IMR-90 (cell line): ENCODE measurements around the gene CAPN7. TPM values are rescaled to one million over a fixed set of nuclear protein-coding genes. Genes with fewer than 3 reads are reported as not detected.
"Not testable (repeated sequence)": the region's sequence is repeated elsewhere in the genome, so short reads cannot be mapped to it uniquely, and the experiment has no call there.

Source experiments
- ATAC-seq: fragments of 200-7000 bp; cut with Tn5 transposase; 2 replicates; pipeline ENCODE4 v1.9.1; 2020; ENCODE audit warnings: low read depth, mild to moderate bottlenecking, moderate library complexity
- BruUV-seq: library from RNA; stranded (reverse); fragments of 400-500 nt; replicated peaks from 2 replicates; lab custom pipeline; 2021; lab: Mats Ljungman, UMichigan
- CTCF ChIA-PET: fragments of 300-600 bp; formaldehyde crosslinking; extraction: SDS; loops from one replicate; lab custom pipeline; 2021; ENCODE audit warnings: antibody characterized with exemption; lab: Yijun Ruan, JAX
- POLR2A ChIA-PET: fragments of 300-600 bp; sonication (Branson Sonifier 250); formaldehyde crosslinking; loops from one replicate; lab custom pipeline; 2022; ENCODE audit warnings: antibody characterized with exemption; ENCODE audit not compliant: unreplicated experiment; lab: Charles Lee
- DNase-seq: peaks from one replicate; pipeline ENCODE4 v3.0.0; 2013
- H2AFZ ChIP-seq: replicated peaks from 2 replicates; pipeline ENCODE3; 2013; ENCODE audit warnings: low read length, mild to moderate bottlenecking; ENCODE audit not compliant: poor library complexity
- H2AK5ac ChIP-seq: 2 replicates; pipeline ENCODE4 v1.6.1; 2013; ENCODE audit warnings: low read depth, low read length, inconsistent platforms
- H2AK9ac ChIP-seq: replicated peaks from 2 replicates; pipeline ENCODE3; 2013; ENCODE audit warnings: mild to moderate bottlenecking, low read depth, low read length, moderate library complexity; ENCODE audit not compliant: poor library complexity
- H2BK120ac ChIP-seq: 2 replicates; pipeline ENCODE4 v1.6.1; 2013; ENCODE audit warnings: low read depth, low read length, inconsistent platforms
- H2BK15ac ChIP-seq: 3 replicates; pipeline ENCODE4 v1.6.1; 2013; ENCODE audit warnings: low read depth, low read length, inconsistent platforms
- H2BK20ac ChIP-seq: 2 replicates; pipeline ENCODE4 v1.6.1; 2013; ENCODE audit warnings: low read depth, mild to moderate bottlenecking, inconsistent platforms, low read length, moderate library complexity
- H2BK5ac ChIP-seq: 2 replicates; pipeline ENCODE4 v1.6.1; 2013; ENCODE audit warnings: mild to moderate bottlenecking, low read depth, low read length, inconsistent platforms; ENCODE audit not compliant: poor library complexity, severe bottlenecking
- H3K14ac ChIP-seq: replicated peaks from 2 replicates; pipeline ENCODE4 v1.6.1; 2013; ENCODE audit warnings: low read depth, low read length, inconsistent platforms
- H3K18ac ChIP-seq: 2 replicates; pipeline ENCODE4 v1.6.1; 2013; ENCODE audit warnings: low read depth, low read length, control low read depth
- H3K23ac ChIP-seq: 2 replicates; pipeline ENCODE4 v1.6.1; 2013; ENCODE audit warnings: low read depth, low read length, inconsistent platforms
- H3K27ac ChIP-seq: 2 replicates; pipeline ENCODE4 v1.5.1; 2013; ENCODE audit warnings: mild to moderate bottlenecking, control low read depth, low read length; ENCODE audit not compliant: insufficient read depth
- H3K27me3 ChIP-seq: 2 replicates; pipeline ENCODE4 v1.6.1; 2013; ENCODE audit warnings: low read length; ENCODE audit not compliant: control insufficient read depth, insufficient read depth
- H3K36me3 ChIP-seq: 2 replicates; pipeline ENCODE4 v1.6.1; 2013; ENCODE audit warnings: low read length, mixed read lengths; ENCODE audit not compliant: control insufficient read depth, insufficient read depth
- H3K4ac ChIP-seq: 2 replicates; pipeline ENCODE4 v1.6.1; 2013; ENCODE audit warnings: low read depth, low read length, inconsistent platforms
- H3K4me1 ChIP-seq: 2 replicates; pipeline ENCODE4 v1.6.1; 2013; ENCODE audit warnings: low read length, mixed read lengths; ENCODE audit not compliant: control insufficient read depth, insufficient read depth
- H3K4me2 ChIP-seq: 2 replicates; pipeline ENCODE4 v1.6.1; 2013; ENCODE audit warnings: low read depth, mild to moderate bottlenecking, control low read depth, low read length, moderate library complexity
- H3K4me3 ChIP-seq: 2 replicates; pipeline ENCODE4 v1.5.1; 2013; ENCODE audit warnings: low read depth, mild to moderate bottlenecking, control low read depth, low read length, moderate library complexity; ENCODE audit not compliant: insufficient read depth
- H3K56ac ChIP-seq: 2 replicates; pipeline ENCODE4 v1.6.1; 2013; ENCODE audit warnings: low read length, inconsistent platforms; ENCODE audit not compliant: insufficient read depth; ENCODE audit errors: extremely low read depth
- H3K79me1 ChIP-seq, 2 experiments: 2 replicates each; pipeline ENCODE4 v1.6.1; 2013; ENCODE audit warnings: low read length in 2 of 2, inconsistent platforms in 1 of 2, low read depth in 1 of 2
- H3K9ac ChIP-seq: 2 replicates; pipeline ENCODE4 v1.6.1; 2013; ENCODE audit warnings: low read depth, low read length, control low read depth
- H3K9me1 ChIP-seq: 2 replicates; pipeline ENCODE4 v1.6.1; 2013; ENCODE audit warnings: low read length, inconsistent platforms; ENCODE audit not compliant: insufficient read depth
- H3K9me3 ChIP-seq: 2 replicates; pipeline ENCODE4 v1.6.1; 2013; ENCODE audit warnings: low read length; ENCODE audit not compliant: control insufficient read depth, insufficient read depth
- H4K20me1 ChIP-seq: 2 replicates; pipeline ENCODE4 v1.6.1; 2013; ENCODE audit warnings: low read length, inconsistent platforms; ENCODE audit not compliant: insufficient read depth
- H4K5ac ChIP-seq: 2 replicates; pipeline ENCODE4 v1.6.1; 2013; ENCODE audit warnings: mild to moderate bottlenecking, low read depth, low read length, control low read depth
- H4K8ac ChIP-seq, 2 experiments: 2 replicates each; pipeline ENCODE4 v1.6.1; 2013; ENCODE audit warnings: low read depth in 2 of 2, low read length in 2 of 2, control low read depth in 1 of 2, inconsistent platforms in 1 of 2
- H4K91ac ChIP-seq: 2 replicates; pipeline ENCODE4 v1.6.1; 2013; ENCODE audit warnings: low read depth, low read length, inconsistent platforms; ENCODE audit not compliant: insufficient read depth
- WGBS, 2 experiments: methylation state at CpG; one replicate each; pipeline versions ENCODE4 v1.1.5 to v1.1.7; 2013; ENCODE audit warnings: missing lambda C conversion rate in 2 of 2; ENCODE audit not compliant: insufficient read length in 1 of 2; ENCODE audit errors: extremely low coverage in 2 of 2; 5-methylcytosine and 5-hydroxymethylcytosine counted together
- dilution Hi-C: fragments of 300-500 bp; cut with HindIII; formaldehyde crosslinking; loops from one replicate; pipeline ENCODE4 v1.14.3; 2018; ENCODE audit warnings: low sequenced_read_pairs; ENCODE audit not compliant: unreplicated experiment
- in situ Hi-C: fragments of 300-500 bp; cut with MboI; formaldehyde crosslinking; loops from 3 replicates; pipeline ENCODE4 v1.14.3; 2019; ENCODE audit warnings: low sequenced_read_pairs, inconsistent platforms, mixed read lengths
- intact Hi-C: fragments of 100-400 bp; cut with micrococcal nuclease; formaldehyde crosslinking; loops from 2 replicates; pipeline ENCODE4 v1.10.0; 2022
- polyA plus RNA-seq, 3 experiments: library from polyadenylated mRNA; depleted of rRNA; stranded (reverse); fragments of >200 nt; gene quantifications; 2 replicates each; pipeline ENCODE4 v1.2.3, GENCODE V29; 2012; ENCODE audit warnings: low replicate concordance in 1 of 3
- total RNA-seq: library from RNA; depleted of rRNA; stranded (reverse); fragments of >200 nt; gene quantifications from 2 replicates; pipeline ENCODE4 v1.2.3, GENCODE V29; 2012

The CAPN7 gene
- total and polyA plus RNA-seq, 2 of the 4 experiments (the other 2 are of a cell fraction) = 14.5 to 21.3 TPM

DNA sequence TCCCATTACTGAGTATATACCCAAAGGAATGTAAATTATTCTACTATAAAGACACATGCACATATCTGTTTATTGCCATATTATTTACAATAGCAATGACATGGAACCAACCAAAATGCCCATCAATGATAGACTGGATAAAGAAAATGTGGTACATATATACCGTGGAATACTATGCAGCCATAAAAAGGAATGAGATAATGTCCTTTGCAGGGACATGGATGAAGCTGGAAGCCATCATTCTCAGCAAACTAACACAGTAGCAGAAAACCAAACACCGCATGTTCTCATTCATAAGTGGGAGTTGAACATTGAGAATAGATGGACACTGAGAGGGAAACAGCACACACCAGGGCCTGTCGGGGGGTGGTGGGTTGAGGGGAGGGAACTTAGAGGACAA, 39.7 kb upstream of the CAPN7 start:
- H3K9me3 ChIP-seq, dilution Hi-C loops, H2AK9ac ChIP-seq, H2BK120ac ChIP-seq, H3K4me3 ChIP-seq, H3K9ac ChIP-seq, H4K20me1 ChIP-seq, H2BK20ac ChIP-seq, H2AK5ac ChIP-seq, H2BK15ac ChIP-seq, H4K91ac ChIP-seq, H3K56ac ChIP-seq, DNase-seq, H3K4me2 ChIP-seq, H3K23ac ChIP-seq, POLR2A ChIA-PET, BruUV-seq, intact Hi-C loops, H3K9me1 ChIP-seq, H4K5ac ChIP-seq, H2AFZ ChIP-seq, H3K4me1 ChIP-seq, H3K18ac ChIP-seq, H4K8ac ChIP-seq, H3K14ac ChIP-seq, H3K36me3 ChIP-seq, H3K4ac ChIP-seq, H3K27ac ChIP-seq, H2BK5ac ChIP-seq, ATAC-seq, H3K79me1 ChIP-seq, in situ Hi-C loops: not testable (repeated sequence)
- H3K27me3 ChIP-seq = peaks cover 12% of the 10 kb centered on the region
- CTCF ChIA-PET = interaction anchor here (1.0 to 1.3 kb wide), 2 partner anchors 28 to 37 kb away, joined by 3 read pairs; no protein-coding TSS in a partner anchor
- no CpG with 5 or more reads among the region's 3 CpGs for WGBS, 2 experiments
